GM12878 (cell line): Measurements from ENCODE around the gene SLC24A3. TPM values are rescaled to one million over a fixed set of nuclear protein-coding genes. Genes with fewer than 3 reads are reported as not detected.

Experiments
- ATF7 ChIP-seq: fragments of 450-650 bp; IDR thresholded peaks from 2 replicates; pipeline ENCODE4 v1.6.1; 2016; ENCODE audit warnings: low read depth, mild to moderate bottlenecking
- BMI1 ChIP-seq: fragments of 450-650 bp; IDR thresholded peaks from 2 replicates; pipeline ENCODE4 v1.6.1; 2016; ENCODE audit warnings: mild to moderate bottlenecking, moderate library complexity, borderline replicate concordance
- DPF2 ChIP-seq: fragments of 450-650 bp; IDR thresholded peaks from 2 replicates; pipeline ENCODE4 v1.6.1; 2017; ENCODE audit warnings: mild to moderate bottlenecking
- EED ChIP-seq: sonication (generic); IDR thresholded peaks from 2 replicates; pipeline ENCODE4 v1.6.1; 2016; ENCODE audit warnings: antibody characterized with exemption, low read depth
- GATAD2B ChIP-seq: fragments of 450-650 bp; conservative IDR thresholded peaks from 2 replicates; pipeline ENCODE4 v1.6.1; 2017; ENCODE audit warnings: low read depth, mild to moderate bottlenecking, moderate library complexity
- HDAC2 ChIP-seq: fragments of 200-600 bp; sonication (generic); IDR thresholded peaks from 2 replicates; pipeline ENCODE4 v1.6.1; 2017
- HDAC6 ChIP-seq: fragments of 200-600 bp; sonication (generic); IDR thresholded peaks from one replicate; pipeline ENCODE4 v1.8.0; 2017; ENCODE audit warnings: antibody characterized with exemption; ENCODE audit not compliant: unreplicated experiment
- IKZF1 ChIP-seq: fragments of 450-650 bp; conservative IDR thresholded peaks from 2 replicates; pipeline ENCODE4 v1.6.1; 2017; ENCODE audit warnings: antibody characterized with exemption, mild to moderate bottlenecking
- IRF4 ChIP-seq: IDR thresholded peaks from 2 replicates; pipeline ENCODE4 v1.6.1; 2011; ENCODE audit warnings: low read depth, low read length
- JUNB ChIP-seq: IDR thresholded peaks from 2 replicates; pipeline ENCODE4 v1.6.1; 2016; ENCODE audit warnings: antibody characterized with exemption, mild to moderate bottlenecking
- LARP7 ChIP-seq: fragments of 450-650 bp; IDR thresholded peaks from 2 replicates; pipeline ENCODE4 v1.6.1; 2017; ENCODE audit warnings: mild to moderate bottlenecking
- MYC ChIP-seq: IDR thresholded peaks from 2 replicates; pipeline ENCODE4 v1.6.1; 2011; ENCODE audit warnings: mild to moderate bottlenecking, low read length, moderate library complexity, inconsistent platforms; ENCODE audit not compliant: insufficient read depth, insufficient replicate concordance, insufficient read length, severe bottlenecking
- NRF1 ChIP-seq: conservative IDR thresholded peaks from 2 replicates; pipeline ENCODE4 v1.6.1; 2011; ENCODE audit warnings: mild to moderate bottlenecking, low read depth, low read length, improper control_type of control experiment
- RFX5 ChIP-seq: IDR thresholded peaks from 2 replicates; pipeline ENCODE4 v1.6.1; 2011; ENCODE audit warnings: low read depth, low read length, improper control_type of control experiment
- STAT1 ChIP-seq: fragments of 450-650 bp; conservative IDR thresholded peaks from 2 replicates; pipeline ENCODE4 v1.6.1; 2014; ENCODE audit warnings: antibody characterized with exemption, mild to moderate bottlenecking
- STAT3 ChIP-seq: IDR thresholded peaks from 2 replicates; pipeline ENCODE4 v1.6.1; 2011; ENCODE audit warnings: low read depth, low read length, improper control_type of control experiment
- YBX1 ChIP-seq: fragments of 450-650 bp; IDR thresholded peaks from 2 replicates; pipeline ENCODE4 v1.6.1; 2016; ENCODE audit warnings: antibody characterized with exemption
- YY1 ChIP-seq: IDR thresholded peaks from 2 replicates; pipeline ENCODE4 v1.6.1; 2011; ENCODE audit warnings: low read depth, mild to moderate bottlenecking, low read length
- ZNF207 ChIP-seq: fragments of 450-650 bp; IDR thresholded peaks from 2 replicates; pipeline ENCODE4 v1.6.1; 2014; ENCODE audit warnings: antibody characterized with exemption, mild to moderate bottlenecking, borderline replicate concordance
- ZNF622 ChIP-seq: fragments of 450-650 bp; IDR thresholded peaks from 2 replicates; pipeline ENCODE4 v1.6.1; 2017; ENCODE audit warnings: mild to moderate bottlenecking, inconsistent platforms
- polyA plus RNA-seq, 11 experiments: library from polyadenylated mRNA; depleted of rRNA in 4 of 11; unstranded in 6 of 11; stranded (reverse) in 5 of 11; fragments of >200 nt; fragmentation: Nextera tagmentation in 4 of 11; fragmentation: Illumina TruSeq in 1 of 11; extraction: Ambion mirVana in 4 of 11; extraction: Trizol in 1 of 11; gene quantifications; 1 replicate in 1 of 11; 2 replicates in 10 of 11; pipeline versions ENCODE4 v1.2.1 to v1.2.3, GENCODE V29; 2011 to 2016; ENCODE audit warnings: inconsistent platforms in 2 of 11, missing spikeins in 2 of 11, low read depth in 1 of 11
- total RNA-seq, 4 experiments: library from RNA; depleted of rRNA in 3 of 4; stranded (reverse); fragments of >200 nt in 3 of 4; fragmentation: Illumina TruSeq in 1 of 4; extraction: Trizol in 1 of 4; gene quantifications; 2 replicates each; pipeline versions ENCODE4 v1.2.1 to v1.2.3, GENCODE V29; 2013 to 2021
- TF ChIP-seq, protein P1 (sequence below): fragments of 450-650 bp; IDR thresholded peaks from 2 replicates; pipeline ENCODE4 v1.6.1; 2018; ENCODE audit warnings: mild to moderate bottlenecking, low read depth, moderate library complexity; ENCODE audit not compliant: partially characterized antibody
- TF ChIP-seq, protein P2 (sequence below): fragments of 450-650 bp; IDR thresholded peaks from 2 replicates; pipeline ENCODE4 v1.6.1; 2017; ENCODE audit warnings: mild to moderate bottlenecking, moderate library complexity
- TF ChIP-seq, protein P3 (sequence below): fragments of 150-350 bp; IDR thresholded peaks from 2 replicates; pipeline ENCODE4 v1.6.1; 2014; ENCODE audit warnings: mild to moderate bottlenecking, low read depth, low read length
- TF ChIP-seq, protein P4 (sequence below): IDR thresholded peaks from 2 replicates; pipeline ENCODE4 v1.6.1; 2012; ENCODE audit warnings: low read depth, low read length, improper control_type of control experiment
- TF ChIP-seq, protein P5 (sequence below): IDR thresholded peaks from 2 replicates; pipeline ENCODE4 v1.6.1; 2012; ENCODE audit warnings: low read depth, low read length, improper control_type of control experiment

SLC24A3 gene
- total and polyA plus RNA-seq, 10 of the 15 experiments (the other 5 are each of a cell fraction or from before 2014, with no cell fraction given): 0.04 TPM; not detected in 9

DNA sequence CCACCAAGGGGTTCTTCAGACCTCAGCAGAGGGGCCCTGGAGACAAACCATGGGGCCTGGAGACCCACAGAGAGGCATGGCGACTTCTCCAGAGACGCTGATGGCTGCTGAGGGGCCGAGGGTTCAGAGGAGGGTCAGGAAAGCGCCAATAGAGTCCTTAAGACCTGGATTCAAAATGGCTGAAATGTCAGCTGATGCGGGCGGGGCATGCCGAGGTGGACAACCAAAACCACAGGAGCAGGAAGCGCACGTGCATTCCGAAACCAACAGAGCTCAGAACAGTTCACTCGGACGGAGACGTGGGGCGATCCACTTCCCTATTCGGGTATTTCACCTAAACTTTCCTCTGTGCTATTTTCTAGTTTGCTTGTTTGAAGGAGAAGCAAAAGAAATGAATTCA is 445.7 kb downstream of the SLC24A3 start (continued):
- TF ChIP-seq, protein P1, sequence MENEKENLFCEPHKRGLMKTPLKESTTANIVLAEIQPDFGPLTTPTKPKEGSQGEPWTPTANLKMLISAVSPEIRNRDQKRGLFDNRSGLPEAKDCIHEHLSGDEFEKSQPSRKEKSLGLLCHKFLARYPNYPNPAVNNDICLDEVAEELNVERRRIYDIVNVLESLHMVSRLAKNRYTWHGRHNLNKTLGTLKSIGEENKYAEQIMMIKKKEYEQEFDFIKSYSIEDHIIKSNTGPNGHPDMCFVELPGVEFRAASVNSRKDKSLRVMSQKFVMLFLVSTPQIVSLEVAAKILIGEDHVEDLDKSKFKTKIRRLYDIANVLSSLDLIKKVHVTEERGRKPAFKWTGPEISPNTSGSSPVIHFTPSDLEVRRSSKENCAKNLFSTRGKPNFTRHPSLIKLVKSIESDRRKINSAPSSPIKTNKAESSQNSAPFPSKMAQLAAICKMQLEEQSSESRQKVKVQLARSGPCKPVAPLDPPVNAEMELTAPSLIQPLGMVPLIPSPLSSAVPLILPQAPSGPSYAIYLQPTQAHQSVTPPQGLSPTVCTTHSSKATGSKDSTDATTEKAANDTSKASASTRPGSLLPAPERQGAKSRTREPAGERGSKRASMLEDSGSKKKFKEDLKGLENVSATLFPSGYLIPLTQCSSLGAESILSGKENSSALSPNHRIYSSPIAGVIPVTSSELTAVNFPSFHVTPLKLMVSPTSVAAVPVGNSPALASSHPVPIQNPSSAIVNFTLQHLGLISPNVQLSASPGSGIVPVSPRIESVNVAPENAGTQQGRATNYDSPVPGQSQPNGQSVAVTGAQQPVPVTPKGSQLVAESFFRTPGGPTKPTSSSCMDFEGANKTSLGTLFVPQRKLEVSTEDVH: no peak
- TF ChIP-seq HDAC2 (no peak), IRF4 (peak; percentile 56; the same call in 1 of the 2 replicates), EED (peak; percentile 82), DPF2 (no peak), GATAD2B (no peak), BMI1 (no peak), STAT3 (no peak), ATF7 (no peak), LARP7 (no peak), STAT1 (no peak), RFX5 (no peak), YBX1 (no peak), IKZF1 (peak; percentile 78), MYC (no peak), JUNB (0 out of 2 replicates have a peak, but pooled peaks have one; percentile 30), ZNF207 (no peak), ZNF622 (no peak), NRF1 (no peak), YY1 (peak; percentile 93), HDAC6 (no peak)
- TF ChIP-seq, protein P2, sequence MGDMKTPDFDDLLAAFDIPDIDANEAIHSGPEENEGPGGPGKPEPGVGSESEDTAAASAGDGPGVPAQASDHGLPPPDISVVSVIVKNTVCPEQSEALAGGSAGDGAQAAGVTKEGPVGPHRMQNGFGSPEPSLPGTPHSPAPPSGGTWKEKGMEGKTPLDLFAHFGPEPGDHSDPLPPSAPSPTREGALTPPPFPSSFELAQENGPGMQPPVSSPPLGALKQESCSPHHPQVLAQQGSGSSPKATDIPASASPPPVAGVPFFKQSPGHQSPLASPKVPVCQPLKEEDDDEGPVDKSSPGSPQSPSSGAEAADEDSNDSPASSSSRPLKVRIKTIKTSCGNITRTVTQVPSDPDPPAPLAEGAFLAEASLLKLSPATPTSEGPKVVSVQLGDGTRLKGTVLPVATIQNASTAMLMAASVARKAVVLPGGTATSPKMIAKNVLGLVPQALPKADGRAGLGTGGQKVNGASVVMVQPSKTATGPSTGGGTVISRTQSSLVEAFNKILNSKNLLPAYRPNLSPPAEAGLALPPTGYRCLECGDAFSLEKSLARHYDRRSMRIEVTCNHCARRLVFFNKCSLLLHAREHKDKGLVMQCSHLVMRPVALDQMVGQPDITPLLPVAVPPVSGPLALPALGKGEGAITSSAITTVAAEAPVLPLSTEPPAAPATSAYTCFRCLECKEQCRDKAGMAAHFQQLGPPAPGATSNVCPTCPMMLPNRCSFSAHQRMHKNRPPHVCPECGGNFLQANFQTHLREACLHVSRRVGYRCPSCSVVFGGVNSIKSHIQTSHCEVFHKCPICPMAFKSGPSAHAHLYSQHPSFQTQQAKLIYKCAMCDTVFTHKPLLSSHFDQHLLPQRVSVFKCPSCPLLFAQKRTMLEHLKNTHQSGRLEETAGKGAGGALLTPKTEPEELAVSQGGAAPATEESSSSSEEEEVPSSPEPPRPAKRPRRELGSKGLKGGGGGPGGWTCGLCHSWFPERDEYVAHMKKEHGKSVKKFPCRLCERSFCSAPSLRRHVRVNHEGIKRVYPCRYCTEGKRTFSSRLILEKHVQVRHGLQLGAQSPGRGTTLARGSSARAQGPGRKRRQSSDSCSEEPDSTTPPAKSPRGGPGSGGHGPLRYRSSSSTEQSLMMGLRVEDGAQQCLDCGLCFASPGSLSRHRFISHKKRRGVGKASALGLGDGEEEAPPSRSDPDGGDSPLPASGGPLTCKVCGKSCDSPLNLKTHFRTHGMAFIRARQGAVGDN: no peak
- TF ChIP-seq, protein P3, sequence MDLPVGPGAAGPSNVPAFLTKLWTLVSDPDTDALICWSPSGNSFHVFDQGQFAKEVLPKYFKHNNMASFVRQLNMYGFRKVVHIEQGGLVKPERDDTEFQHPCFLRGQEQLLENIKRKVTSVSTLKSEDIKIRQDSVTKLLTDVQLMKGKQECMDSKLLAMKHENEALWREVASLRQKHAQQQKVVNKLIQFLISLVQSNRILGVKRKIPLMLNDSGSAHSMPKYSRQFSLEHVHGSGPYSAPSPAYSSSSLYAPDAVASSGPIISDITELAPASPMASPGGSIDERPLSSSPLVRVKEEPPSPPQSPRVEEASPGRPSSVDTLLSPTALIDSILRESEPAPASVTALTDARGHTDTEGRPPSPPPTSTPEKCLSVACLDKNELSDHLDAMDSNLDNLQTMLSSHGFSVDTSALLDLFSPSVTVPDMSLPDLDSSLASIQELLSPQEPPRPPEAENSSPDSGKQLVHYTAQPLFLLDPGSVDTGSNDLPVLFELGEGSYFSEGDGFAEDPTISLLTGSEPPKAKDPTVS: no peak
- TF ChIP-seq, protein P4, sequence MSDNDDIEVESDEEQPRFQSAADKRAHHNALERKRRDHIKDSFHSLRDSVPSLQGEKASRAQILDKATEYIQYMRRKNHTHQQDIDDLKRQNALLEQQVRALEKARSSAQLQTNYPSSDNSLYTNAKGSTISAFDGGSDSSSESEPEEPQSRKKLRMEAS: no peak
- TF ChIP-seq, protein P5, sequence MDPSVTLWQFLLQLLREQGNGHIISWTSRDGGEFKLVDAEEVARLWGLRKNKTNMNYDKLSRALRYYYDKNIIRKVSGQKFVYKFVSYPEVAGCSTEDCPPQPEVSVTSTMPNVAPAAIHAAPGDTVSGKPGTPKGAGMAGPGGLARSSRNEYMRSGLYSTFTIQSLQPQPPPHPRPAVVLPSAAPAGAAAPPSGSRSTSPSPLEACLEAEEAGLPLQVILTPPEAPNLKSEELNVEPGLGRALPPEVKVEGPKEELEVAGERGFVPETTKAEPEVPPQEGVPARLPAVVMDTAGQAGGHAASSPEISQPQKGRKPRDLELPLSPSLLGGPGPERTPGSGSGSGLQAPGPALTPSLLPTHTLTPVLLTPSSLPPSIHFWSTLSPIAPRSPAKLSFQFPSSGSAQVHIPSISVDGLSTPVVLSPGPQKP: no peak
